RPMI7951 (cell line): ENCODE results near the gene JAG2. TPM values are rescaled to one million over a fixed set of nuclear protein-coding genes. Genes with fewer than 3 reads are reported as not detected.

ENCODE experiments used
- DNase-seq: peaks from one replicate; pipeline ENCODE4 v3.0.0-alpha.2; 2012; ENCODE audit warnings: low read depth
- total RNA-seq: library from RNA; depleted of rRNA; stranded (reverse); fragments of >200 nt; shearing (Covaris generic); gene quantifications from 2 replicates; pipeline ENCODE4 v1.2.3, GENCODE V29; 2014

Gene JAG2
- total RNA-seq, 1 experiment from 2014 or later = not detected

DNA sequence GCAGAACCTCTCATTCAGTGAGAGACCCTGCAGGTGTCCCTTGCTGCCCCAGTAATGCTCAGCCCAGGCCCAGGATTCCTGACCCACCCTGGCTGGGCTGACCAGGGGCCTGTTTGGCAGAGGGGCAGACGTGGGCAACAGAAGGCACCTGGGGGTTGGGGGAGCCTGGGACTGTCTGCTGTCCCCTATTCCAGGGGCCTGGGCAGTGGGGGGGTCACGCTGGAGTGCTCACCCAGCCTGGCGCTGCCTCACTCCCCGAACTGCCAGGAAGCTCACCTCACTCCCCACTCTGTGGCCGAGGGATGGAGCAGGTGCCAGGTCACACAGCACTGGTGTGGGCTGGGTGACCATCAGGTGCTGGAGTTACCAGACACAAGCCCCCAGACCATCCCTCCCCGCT, 35.1 kb upstream of the JAG2 start:
- no peak for DNase-seq

DNA sequence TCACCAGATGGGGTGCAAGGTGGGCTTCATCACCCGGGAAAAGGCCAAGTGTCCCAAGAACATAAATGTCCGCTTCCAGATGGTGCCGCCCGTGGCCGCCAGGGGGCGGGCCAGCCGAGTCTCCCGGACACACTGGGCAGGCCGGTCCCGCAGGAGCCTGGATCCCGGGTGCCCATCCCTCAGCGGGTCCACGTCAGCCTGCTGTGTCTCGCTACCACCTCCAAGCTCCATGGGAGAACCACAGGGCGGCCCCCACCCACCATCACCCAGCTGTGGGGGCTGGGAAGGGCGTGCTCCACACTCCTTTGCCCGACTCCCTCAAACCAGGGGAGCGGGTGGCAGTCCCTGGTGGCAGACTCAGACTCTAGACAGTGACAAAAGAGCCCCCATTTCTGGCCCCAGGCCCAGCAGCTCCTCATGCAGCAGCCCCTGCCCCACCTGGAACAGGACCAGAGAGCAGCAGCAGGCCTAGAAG, 34.5 kb upstream of the JAG2 start:
- peak; percentile 52 for DNase-seq

DNA sequence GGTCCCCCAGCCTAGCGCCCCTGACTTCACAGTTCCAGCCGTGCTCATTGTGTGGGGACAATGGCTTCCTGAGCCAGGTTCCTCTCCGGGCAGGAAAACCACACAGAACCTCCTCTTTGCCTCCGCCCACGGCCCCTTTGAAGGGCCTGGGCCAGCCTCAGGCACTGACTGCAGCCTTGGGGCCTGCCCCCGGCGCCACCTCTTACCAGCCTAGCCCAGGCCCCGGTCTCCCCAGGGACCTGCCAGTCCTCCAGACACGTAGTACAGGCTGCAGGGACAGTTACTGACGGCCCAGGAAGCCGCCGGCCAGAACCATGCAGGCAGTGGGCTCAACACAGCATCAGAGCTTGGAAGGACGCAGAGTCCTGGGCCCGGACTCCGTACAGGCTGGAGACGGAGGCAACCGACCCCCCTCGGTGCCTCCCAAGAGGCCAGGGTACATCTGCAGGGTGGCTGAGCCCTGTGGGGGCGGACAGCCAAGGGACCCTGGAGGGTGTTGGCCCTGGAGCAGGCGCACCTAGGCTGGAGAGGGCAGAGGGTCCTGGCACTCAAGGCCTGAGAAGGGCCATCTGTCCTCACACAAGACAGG, 33.4 kb upstream of the JAG2 start:
- no peak for DNase-seq

DNA sequence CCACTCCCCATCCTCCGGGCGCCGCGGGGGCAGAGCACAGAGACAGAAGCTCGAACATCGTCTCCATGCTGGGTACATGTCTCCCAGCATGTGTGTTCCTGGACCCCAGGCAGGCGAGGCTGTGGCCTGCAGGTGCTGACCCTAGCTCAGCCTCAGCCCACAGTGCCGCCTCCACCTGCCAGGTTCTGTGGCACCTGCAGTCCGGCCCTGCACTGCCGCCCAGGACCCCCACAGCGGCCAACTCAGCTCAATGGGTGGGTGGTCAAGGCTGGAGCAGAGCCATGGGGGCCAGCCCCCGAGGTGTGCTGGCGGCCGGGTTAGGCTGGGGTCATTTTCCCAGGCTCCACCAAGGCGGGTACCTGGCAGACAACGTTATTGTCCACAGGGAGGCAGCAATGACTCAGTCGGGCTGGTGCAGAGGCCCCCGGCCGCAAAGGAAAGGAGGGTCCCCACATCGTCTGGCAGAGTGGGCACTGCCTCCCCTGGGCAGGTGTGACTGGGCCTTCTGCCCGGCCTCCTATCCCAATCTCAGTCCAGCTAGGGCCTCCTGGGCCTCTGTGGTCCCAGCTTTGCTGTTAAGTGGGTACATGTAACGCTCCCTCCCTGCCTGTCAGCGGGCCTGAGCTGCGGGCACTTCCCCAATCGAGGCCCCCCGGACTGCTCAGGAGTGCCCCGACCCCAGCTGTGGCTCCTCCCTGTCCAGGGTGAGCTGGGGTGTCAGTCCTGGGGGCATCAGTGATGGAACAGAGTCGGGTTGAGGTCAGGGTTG, 32.8 kb upstream of the JAG2 start:
- no peak for DNase-seq

DNA sequence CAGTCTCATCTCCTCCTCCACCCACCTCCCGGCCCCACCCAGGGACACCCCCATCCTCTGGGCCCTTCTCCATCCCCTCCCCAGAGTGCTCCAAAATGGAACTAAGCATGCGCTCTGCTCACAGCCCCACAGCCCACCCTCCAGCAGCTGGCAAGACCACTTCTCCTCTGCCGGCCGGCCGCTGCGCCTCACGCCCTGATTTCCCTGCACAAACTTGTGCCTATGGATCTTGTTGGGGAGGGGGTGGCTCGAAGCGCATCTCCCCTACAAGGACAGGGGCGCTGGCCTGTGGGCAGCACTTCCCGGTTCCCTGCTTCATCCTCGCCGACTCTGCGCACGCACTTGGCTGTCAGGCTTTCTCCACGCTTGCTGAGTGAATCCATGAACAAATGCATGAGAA, 32.1 kb upstream of the JAG2 start:
- no peak for DNase-seq

DNA sequence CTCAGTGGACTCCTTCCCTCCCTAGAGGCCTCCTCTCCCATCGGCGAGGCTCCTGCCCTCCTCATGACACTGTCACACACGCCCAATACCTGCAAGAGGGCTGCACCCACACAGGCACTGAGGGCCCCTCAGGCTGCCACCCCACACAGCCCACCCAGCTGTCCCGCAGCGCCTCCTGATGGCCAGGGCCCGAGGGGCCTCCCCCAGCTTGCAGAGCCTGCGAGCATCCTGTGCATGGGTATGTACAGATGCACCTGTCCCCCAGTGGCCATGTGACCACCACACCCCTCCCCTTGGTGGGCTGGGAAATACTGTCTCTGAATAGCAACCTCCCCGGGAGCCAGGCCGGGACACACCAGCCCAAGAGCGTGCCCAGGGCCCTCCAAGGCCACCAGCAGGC, 31.5 kb upstream of the JAG2 start:
- DNase-seq = no peak

DNA sequence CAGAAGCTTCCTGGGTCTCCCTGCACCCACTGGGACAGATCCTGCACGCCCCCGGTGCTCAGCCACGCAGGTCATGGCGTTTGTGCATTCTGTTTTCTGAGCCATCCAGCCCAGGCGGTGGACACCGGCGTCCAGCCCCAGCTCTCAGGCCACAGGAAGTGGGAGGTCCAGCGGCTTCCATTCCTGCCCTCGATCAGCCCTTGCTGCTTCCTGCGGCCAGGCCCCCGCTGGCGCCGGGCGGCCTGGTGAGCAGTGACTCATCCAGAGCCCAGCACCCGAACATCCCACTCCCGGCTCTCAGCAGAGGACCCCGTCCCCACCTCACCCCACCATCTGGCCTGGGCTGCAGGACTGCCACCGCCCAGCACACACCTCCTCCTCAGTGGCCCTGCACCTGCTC, 30.5 kb upstream of the JAG2 start:
- peak; percentile 48 for DNase-seq

DNA sequence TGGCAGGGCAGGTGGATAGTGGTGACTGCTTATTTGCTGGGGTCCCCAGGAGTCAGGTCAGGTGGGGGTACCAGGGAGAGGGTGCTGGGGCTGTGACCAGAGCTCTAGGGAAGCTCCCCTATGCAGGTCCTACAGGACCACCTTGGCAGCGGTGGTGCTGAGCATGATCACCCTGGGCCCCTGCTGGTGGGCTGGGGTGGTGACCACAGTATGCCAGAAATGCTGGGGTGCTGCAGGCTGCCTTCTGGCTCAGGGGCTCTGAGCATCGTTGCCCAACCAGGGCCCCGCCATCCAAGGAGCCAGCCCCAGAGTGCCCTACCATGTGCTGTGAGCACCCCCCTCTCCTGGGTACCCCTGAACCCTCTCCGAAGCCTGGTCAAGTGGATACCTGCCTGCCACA, 30.0 kb upstream of the JAG2 start:
- no peak for DNase-seq

DNA sequence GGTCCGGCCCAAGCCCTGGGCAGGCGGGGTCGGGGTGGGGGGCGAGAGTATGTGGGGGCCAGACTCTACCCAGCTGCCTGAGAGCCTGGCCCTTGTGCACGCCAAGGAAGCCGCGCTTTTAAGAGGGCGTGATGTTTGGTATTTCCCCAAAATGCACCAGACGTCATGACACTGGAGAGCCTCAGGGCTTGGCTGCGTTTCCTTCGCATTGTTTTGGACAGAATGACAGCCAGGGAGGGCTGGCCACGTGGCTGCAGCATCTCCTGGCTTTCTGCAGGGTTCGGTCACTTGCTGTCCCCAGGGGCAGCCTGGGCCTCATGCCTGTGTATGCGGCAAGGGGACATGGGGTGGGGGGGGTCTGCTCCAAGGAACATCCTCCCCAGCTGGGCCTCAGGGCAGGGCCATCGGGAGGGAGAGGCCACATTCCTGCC, 28.6 kb upstream of the JAG2 start:
- peak; percentile 68 for DNase-seq

DNA sequence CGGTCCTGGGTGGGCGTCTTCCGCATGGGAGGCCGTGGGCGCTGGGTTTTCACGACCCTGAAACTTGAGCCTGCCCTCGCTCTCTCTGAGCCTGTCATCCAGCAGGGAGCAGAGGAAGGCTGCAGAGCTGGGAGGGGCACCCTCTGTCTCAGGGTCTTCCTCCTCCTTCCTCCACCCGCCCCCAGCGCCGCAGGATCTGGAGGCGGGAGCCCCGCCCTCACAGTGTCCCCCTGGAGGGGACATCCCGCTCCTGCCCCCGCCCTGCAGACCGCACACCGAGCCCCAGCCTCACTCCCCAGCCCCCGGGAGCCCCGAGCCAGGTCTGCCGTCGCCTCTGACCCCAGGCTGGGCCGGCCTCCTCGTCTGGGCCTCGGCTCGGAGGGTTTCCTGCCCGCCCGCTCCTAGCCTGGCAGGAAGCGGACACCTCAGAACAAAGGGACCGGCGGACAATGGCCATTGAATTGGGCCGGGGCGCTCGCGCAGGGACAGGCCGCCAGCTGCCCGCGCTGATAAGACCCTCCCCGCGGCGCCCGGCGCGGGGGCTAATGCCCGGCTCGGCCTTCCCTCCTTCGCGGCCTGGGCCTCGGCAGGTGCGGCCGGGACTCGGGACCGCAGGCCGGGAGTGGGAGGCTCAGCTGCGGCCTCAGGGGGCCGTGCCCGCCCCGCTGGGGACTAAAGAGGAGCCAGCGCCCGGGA, 27.8 kb upstream of the JAG2 start:
- no peak for DNase-seq

DNA sequence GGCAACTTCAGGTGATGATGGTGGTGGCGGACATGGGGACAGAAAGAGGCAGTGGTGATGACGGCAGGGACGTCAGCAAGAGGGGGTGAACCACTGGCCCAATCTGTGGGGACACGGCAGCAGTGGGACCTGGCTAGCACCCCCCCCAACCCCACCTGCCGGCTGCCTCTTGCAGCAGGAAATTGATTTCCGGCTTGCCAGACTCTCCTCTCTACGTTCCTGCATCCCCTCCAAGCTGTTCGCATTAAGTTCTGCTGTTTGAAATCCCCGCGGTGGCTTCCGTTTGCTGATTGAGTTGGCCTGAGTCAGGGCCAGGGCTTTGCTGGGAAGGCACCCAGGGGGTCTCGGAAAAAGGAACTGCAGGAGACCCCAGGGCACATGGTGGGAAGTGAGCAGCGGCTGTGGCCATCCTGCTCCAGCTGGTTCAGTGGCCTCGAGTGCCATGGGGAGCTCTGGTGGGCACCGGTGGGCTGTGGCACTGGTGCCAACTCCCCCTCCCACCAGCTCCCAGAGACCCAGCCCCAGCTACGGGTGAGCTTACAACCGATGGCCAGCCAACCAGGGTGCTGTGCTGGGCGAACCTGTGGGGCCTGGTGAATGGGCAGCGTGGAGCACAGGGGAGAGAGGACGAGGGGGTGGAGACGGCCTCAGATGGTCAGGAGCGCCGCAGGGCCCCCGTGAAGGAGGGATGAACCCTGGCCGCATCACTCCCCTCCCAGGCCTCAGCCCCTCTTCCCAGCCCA, 27.1 kb upstream of the JAG2 start:
- DNase-seq = no peak

DNA sequence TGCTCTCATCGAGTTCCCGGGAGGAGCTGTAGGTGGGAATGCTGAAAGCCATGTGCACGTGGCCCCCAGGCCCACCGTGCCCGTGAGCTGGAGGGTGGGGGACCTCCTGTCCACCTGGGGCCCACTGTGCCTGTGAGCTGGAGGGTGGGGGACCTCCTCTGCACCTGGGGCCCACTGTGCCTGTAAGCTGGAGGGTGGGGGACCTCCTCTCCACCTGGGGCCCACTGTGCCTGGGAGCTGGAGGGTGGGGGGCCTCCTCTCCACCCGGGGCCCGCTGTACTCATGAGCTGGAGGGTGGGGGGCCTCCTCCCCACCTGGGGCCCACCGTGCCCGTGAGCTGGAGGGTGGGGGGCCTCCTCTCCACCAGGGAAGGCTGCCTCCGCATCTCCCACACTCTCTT, 26.5 kb upstream of the JAG2 start:
- DNase-seq = no peak

DNA sequence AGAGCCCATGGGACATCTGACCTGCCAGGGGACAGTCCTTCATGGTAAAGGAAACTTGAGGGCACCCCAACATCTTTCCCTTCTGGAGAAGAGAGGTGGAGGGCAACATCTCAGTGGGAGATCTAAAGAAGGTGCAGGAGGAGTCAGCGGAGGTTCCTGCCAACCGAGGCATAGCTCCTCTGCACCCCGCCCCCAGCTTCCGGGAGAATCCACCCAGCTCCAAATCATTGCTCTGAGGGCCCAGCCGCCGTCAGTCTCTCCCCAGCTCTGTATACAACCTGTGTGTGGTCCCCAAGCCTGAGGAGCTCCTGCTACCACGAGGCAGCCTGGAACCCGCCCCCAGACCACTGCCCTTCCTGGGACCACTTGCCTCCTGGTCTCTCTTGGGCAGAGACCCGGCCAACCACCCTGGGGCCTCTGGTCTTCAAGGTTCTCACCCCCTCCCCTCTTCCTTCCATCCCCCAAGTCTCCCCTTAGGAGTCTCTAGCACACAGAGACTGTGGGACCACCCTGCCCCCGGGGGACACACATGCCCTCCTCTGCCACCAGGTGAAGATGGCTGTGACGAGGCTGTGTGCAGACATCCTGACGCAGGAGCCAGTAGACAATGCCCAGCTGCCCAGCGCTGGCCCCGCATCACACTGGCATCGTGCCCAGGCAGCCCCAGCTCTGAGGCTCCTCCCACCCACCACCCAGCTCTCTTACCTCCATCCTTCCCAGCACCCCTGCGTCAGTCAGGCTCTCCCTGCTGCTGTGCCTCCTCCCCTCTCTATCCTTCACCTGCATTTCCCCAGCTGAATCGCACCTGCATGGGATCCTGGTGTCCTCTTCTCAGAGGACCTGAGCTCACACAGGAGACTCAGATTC, 25.6 kb upstream of the JAG2 start:
- DNase-seq = no peak

DNA sequence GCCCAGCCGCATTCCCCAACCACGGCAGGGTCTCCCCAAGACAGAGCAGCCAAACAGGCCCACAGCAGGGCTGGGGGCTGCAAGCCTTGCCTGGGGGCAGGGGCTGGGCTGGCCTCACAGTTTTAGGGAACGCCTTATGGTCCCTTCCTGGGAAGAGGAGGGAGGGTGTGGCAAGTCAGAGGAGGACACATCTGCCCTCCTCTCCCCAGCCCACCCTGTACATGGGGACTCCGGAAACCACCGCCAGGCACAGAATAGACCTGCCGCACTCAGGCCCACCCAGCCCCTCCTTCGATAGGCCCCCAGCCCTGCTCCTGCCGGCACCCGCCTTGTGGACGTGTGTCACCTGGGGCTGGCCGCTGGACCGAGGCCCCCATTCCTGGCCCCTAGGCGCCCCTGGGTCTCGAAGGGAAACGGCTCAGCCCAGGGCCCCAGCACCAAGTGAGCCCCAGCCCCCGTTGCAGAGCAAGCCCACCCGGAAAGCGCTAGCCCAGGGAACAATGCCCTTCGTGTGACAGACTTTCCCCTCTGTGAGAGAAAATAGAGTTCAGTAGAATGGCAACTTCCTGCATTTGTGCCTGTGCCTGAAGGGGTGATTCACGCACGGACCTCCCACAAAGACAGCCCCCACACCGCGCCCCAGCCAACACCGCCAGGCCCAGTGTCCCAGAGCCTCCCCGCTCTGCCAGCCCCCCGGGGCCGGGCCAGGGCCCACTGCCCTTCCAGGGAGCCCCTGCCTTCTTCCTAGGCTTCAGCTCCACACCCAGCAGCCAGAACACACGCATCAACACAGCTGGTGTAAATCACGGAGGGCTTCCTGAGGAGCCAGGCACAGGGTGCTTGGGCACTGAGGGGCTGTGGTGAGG, 24.5 kb upstream of the JAG2 start:
- peak; percentile 16 for DNase-seq

DNA sequence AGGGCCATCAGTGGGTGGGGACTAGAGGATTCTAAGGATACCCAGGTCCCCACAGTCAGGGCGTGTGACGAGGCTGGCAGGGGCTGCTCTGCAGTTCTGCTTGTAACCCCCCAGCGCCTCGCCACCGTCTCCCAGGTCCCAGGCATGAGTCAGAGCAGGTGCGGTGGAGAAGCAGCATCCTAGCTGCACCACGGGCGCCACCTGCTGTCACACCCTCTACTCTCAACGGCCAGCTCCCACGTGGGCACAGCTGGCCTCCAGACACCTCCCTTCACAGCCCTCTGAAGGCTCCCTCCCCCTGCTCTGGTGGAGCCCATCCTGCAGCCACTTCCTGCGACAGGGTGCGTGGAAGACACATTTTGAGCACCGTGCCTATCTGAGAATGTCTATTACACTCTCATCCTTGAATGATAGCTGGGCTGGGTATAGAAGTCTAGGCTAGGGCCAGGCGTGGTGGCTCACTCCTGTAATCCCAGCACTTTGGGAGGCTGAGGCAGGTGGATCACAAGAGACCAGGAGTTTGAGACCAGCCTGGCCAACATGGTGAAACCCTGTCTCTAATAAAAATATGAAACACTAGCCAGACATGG, 19.5 kb upstream of the JAG2 start:
- no peak for DNase-seq

DNA sequence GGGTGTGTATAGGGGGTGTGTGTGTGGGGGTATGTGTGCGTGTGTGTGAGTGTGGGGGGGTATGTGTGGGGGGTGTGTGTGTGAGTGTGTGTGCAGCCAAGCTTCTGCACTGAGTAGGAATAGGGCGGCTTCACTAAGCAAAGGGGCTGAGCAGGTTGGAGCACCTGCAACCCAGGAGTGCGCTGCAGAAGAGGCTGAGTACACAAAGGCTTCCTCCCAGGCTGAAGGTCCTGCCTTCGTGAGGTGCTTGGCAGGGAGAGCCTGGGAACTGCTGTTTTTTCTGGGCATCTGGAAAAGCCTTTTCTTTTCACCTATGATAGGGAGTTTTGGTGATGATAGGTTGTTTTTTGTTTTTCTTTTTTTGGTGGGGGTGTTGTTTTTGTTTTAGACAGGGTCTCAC, 18.5 kb upstream of the JAG2 start:
- no peak for DNase-seq

DNA sequence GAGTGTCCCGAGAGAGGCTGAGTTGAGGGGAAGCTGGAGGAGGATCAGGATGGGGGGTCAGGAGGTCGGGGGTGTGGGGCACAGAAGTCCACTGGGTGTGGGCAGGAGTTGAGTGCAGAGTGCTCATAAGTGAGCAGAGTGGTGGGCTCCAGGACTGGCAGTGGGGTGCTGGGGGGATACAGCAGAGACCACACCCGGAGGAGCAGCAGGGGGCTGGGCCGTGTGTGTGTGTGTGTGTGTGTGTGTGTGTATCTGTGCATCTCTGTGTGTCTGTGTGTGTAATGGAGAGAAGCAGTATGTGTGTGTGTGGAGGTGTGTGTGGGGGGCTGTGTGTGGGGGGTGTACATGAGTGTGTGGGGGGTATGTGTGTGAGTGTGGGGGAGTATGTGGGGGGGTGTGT, 17.4 kb upstream of the JAG2 start:
- no peak for DNase-seq

DNA sequence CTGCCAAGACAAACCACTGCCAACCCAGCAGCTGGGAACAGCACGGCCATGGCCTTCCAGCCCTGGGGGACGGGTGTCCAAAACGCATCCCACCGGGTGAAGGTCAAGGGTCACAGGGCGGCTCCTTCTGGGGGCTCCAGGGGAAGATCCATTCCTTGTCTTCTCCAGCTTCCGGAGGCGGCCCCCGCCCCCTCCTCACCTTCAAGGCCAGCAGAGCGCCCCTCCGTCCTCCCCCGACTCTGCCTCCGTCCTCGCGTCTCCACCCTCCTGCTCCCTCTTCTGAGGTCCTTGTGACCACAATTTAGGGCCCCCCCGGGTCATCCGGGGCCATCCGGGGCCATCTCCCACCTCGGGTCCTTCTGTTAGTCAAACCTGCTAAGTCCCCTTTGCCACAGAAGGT, 16.4 kb upstream of the JAG2 start:
- DNase-seq = no peak

DNA sequence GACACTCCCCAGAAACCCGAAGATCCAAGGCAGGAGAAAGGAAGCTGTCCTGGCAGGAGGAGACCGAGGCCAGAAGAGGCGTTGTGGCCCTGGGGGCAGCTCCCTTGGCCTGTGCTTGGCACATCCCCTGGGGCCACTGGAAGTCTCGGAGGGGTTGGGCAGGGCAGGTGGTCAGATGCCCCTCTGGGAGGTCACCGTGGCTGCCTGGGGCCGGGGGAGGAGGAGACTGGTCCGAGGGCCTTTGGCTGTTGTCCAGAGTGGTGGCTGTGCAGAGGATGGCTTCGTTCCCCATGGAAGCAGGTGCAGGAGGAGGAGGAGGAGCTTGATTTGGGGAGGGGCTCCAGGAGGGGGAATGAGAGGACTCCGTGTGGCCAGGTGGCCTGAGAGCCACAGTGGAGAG, 15.9 kb upstream of the JAG2 start:
- no peak for DNase-seq
